ENCODE data around the gene PHLPP1.

The PHLPP1 gene

DNA sequence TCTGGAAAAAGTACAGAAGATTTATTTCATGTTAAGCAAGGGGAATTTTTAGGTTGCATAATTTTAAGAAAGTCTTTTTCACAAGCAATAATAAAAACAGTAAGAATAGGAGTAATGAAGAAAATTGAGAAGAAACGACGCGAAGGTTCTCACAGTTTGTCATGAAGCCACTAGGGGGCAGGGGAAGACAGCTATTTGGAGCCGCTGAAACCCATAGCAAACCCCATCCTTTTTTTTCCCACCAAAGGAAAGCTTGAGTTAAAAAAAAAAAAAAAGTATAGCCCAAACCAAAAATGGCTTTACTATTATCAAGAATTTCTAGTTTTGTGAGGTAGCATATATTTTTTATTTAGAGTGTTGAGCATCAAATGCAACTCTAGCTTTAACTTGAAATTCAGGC lies 300.9 kb downstream of the PHLPP1 start:
- DNase-seq (ENCODE audit: low read depth): no peak

DNA sequence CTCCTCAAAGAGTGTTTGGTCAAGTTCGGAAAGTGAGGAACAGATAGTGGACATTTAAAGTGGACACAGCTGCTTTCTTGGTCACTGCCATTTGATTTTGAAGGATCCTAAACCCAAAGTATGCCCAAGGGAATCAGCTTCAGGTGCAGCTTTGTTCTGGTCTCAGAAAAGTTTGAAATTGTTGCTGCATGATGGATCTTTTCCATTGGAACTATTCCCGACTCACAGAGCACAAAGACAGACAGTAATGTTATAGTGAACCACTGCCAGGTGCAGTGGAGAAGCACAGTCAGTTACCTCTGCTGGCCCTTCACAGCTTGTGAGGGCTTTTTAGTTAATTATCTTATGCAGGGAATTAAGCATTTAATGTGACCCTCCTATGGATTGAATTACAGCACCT lies 301.7 kb downstream of the PHLPP1 start:
- no peak for DNase-seq (ENCODE audit: low read depth)

DNA sequence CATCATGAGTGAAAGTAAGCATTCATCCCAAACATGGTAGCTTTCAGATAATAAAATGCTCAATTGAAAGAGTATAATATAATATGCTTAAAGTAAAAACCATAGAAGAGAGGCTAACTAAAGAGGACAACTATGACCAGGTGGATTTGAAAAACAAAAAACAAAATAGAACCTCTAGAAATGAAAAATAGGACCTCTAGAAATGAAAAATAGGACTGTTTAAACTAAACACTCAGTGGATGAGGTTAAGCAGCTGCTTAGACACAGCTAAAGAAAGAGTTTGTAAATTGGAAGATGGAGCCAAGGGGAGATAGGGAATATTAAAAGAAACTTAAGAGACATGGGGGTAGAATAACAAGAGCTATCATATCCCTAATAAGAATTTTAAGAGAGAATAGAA lies 302.6 kb downstream of the PHLPP1 start:
- DNase-seq (ENCODE audit: low read depth): no peak

DNA sequence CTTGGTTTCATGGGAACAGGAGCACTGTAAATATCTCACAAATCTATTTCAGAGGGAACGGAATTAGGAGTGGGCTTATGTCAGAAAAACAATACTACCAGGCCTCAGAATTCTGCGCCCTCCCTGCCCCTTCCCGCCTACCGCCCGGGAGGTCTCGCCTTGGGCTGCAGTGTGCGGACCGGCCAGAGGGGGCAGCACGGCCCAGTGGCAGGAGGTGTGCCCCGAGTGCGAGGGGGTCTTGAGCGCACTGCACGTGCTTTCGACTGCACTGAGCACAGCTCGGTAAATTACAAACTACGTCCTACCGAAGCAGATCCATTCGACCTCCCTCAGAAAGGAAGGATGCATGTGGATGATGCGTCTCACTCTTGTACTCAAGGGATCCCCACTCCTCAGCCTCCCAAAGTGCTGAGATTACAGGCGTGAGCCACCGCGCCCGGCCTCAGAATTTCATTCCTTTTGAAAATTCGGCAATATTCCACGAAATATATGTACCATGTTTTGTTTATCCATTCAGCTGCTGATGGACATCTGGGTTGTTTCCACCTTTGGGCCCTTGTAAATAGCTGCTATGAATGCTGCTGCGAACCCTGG lies 307.2 kb downstream of the PHLPP1 start:
- DNase-seq (ENCODE audit: low read depth): no peak

DNA sequence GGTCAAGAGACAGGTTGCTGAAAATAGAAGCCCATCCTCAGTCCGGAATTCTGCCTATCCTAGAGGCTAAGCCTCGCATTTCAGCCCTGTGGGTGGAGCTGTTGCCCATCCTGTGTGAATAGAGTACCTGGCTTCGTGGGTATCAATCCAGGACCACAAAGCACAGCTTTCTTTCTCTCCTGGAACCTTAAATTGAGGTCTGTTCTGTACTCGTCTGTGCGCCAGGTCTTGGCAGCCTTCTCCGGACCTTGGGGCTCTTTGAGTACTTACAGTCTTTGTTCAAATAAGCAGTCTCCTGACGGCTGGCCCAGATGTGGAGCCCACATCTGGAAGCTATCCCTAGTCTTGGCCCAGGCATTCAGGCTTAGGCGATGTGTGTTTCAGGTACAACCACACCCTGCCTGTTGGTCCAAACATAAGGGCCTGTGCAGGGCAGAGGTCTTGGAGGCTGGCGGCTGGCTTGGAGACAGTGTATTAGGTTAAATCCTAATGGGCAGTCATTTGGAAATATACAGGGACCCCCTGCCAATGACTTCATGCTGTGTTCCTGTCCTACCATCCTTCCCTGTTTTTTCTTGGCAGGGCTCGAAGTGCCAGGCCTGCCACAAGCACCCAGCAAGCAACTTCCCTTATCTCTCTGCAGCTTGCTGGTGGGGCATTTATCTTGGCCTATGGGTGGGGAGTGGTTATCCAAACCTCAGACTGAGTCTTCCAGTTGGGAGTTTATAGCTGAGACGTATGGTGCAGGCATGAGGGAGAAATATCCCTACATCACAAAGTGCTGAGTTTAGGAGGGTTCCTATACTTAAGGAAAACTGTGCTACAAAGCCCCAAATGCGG lies 310.1 kb downstream of the PHLPP1 start:
- DNase-seq (ENCODE audit: low read depth): no peak

DNA sequence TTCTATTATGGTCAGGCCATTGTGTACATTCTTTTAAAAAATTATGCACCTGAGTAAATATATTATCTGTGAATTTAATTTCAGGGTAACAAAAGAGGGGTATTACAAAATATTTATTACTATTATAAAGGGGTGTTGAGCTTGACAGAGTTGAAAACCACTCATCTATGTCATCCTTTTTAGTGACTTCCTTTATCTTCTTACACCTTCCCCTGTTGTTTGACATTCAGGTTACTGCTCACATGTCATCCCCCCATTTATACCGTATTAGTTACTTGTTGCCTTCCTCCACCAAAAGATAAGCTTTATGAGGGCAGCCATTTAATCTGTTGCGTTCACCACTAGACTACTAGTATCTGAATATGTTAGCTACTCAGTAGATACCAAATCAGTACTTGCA lies 313.0 kb downstream of the PHLPP1 start:
- no peak for DNase-seq (ENCODE audit: low read depth)

Data from CMK (cell line).